HCT116 (cell line): ENCODE data around the gene STK39.

Source experiments
- CTCF ChIP-seq, 3 experiments: fragments of 200-600 bp in 1 of 3; sonication (generic) in 1 of 3; IDR thresholded peaks in 2 of 3; conservative IDR thresholded peaks in 1 of 3; 2 replicates each; pipeline ENCODE4 v1.5.1; 2012 to 2017; ENCODE audit warnings: low read depth in 2 of 3, low read length in 2 of 3, antibody characterized with exemption in 1 of 3, borderline replicate concordance in 1 of 3, control low read depth in 1 of 3, mild to moderate bottlenecking in 1 of 3, mixed read lengths in 1 of 3, mixed run types in 1 of 3, moderate library complexity in 1 of 3; ENCODE audit not compliant: insufficient read depth in 1 of 3
- MAX ChIP-seq: IDR thresholded peaks from 2 replicates; pipeline ENCODE4 v1.6.1; 2012

GRCh38 chr2:167937403-167937802 lies 310.0 kb downstream of the STK39 start:
- no peak for TF ChIP-seq MAX
- no peak for TF ChIP-seq CTCF (IDR thresholded peaks at IDR 0.05 in 2 of 3, conservative IDR thresholded peaks at IDR 0.05 in 1 of 3; ENCODE audit: borderline replicate concordance in 1 of 3, insufficient read depth in 1 of 3, low read depth in 2 of 3, low read length in 2 of 3)
